Neural cell (in vitro differentiated cells): ENCODE results near the gene EIF4G3. TPM values are rescaled to one million over a fixed set of nuclear protein-coding genes. Genes with fewer than 3 reads are reported as not detected.

Experiments used
- H2AFZ ChIP-seq: fragments of 200-600, 300-800 bp; sonication (generic), shearing (Covaris generic); 2 replicates; pipeline ENCODE4 v1.6.0; 2014; ENCODE audit warnings: low read depth, mild to moderate bottlenecking, antibody characterized with exemption, low read length, moderate library complexity
- H3F3A ChIP-seq: fragments of 200-600 bp; shearing (Covaris generic); 2 replicates; pipeline ENCODE4 v1.6.1; 2016; ENCODE audit warnings: mild to moderate bottlenecking, moderate library complexity, mixed read lengths, antibody characterized with exemption, low read length; ENCODE audit not compliant: insufficient read depth, poor library complexity, severe bottlenecking
- H3K27ac ChIP-seq: fragments of 200-600, 300-800 bp; sonication (generic), shearing (Covaris generic); 2 replicates; pipeline ENCODE4 v1.5.1; 2014; ENCODE audit warnings: mild to moderate bottlenecking, low read length, moderate library complexity
- H3K27me3 ChIP-seq: fragments of 300-800, 200-600 bp; sonication (generic), shearing (Covaris generic); 2 replicates; pipeline ENCODE4 v1.6.0; 2014; ENCODE audit warnings: mild to moderate bottlenecking, low read depth, low read length, moderate library complexity; ENCODE audit not compliant: insufficient read depth
- H3K36me3 ChIP-seq: fragments of 300-800, 200-600 bp; sonication (generic), shearing (Covaris generic); 2 replicates; pipeline ENCODE4 v1.5.1; 2014; ENCODE audit warnings: mild to moderate bottlenecking, antibody characterized with exemption, low read length, moderate library complexity; ENCODE audit not compliant: insufficient read depth
- H3K4me2 ChIP-seq: fragments of 300-800, 200-600 bp; sonication (generic), shearing (Covaris generic); 2 replicates; pipeline ENCODE4 v1.6.0; 2014; ENCODE audit warnings: mild to moderate bottlenecking, low read length
- H3K4me3 ChIP-seq: fragments of 300-800, 200-600 bp; sonication (generic), shearing (Covaris generic); 2 replicates; pipeline ENCODE4 v1.5.1; 2014; ENCODE audit warnings: mild to moderate bottlenecking, low read length, moderate library complexity
- H3K79me2 ChIP-seq: fragments of 200-600 bp; shearing (Covaris generic); replicated peaks from 2 replicates; pipeline ENCODE4 v1.6.0; 2014; ENCODE audit warnings: mild to moderate bottlenecking, low read length, moderate library complexity; ENCODE audit not compliant: insufficient read depth
- H3K9ac ChIP-seq: fragments of 300-800, 200-600 bp; sonication (generic), shearing (Covaris generic); 2 replicates; pipeline ENCODE4 v1.6.1; 2016; ENCODE audit warnings: mild to moderate bottlenecking, low read length, mixed read lengths
- H3K9me2 ChIP-seq: fragments of 200-600 bp; shearing (Covaris generic); 2 replicates; pipeline ENCODE4 v1.6.1; 2016; ENCODE audit warnings: mild to moderate bottlenecking, low read length, mixed read lengths; ENCODE audit not compliant: insufficient read depth
- H3K9me3 ChIP-seq: fragments of 200-600, 300-800 bp; sonication (generic), shearing (Covaris generic); 2 replicates; pipeline ENCODE4 v1.6.1; 2016; ENCODE audit warnings: mild to moderate bottlenecking, mixed run types, low read length, moderate library complexity, mixed read lengths
- H4K20me1 ChIP-seq: fragments of 200-600 bp; shearing (Covaris generic); 2 replicates; pipeline ENCODE4 v1.6.1; 2016; ENCODE audit warnings: mild to moderate bottlenecking, mixed run types; ENCODE audit not compliant: insufficient read depth
- EP300 ChIP-seq: fragments of 450-650 bp; conservative IDR thresholded peaks from 2 replicates; pipeline ENCODE4 v1.6.1; 2014; ENCODE audit warnings: antibody characterized with exemption, mild to moderate bottlenecking, moderate library complexity; ENCODE audit not compliant: poor library complexity, severe bottlenecking
- EZH2 ChIP-seq: fragments of 200-600, 300-800 bp; shearing (Covaris generic), sonication (generic); IDR thresholded peaks from 2 replicates; pipeline ENCODE4 v1.6.1; 2014; ENCODE audit warnings: antibody characterized with exemption, low read length, borderline replicate concordance, mild to moderate bottlenecking; ENCODE audit not compliant: insufficient read depth, poor library complexity, severe bottlenecking
- MXI1 ChIP-seq: fragments of 450-650 bp; conservative IDR thresholded peaks from 2 replicates; pipeline ENCODE4 v1.6.1; 2014; ENCODE audit warnings: antibody characterized with exemption, mild to moderate bottlenecking; ENCODE audit not compliant: poor library complexity, severe bottlenecking
- POLR2AphosphoS5 ChIP-seq: IDR thresholded peaks from 2 replicates; pipeline ENCODE4 v1.6.1; 2012
- RAD21 ChIP-seq: fragments of 450-650 bp; conservative IDR thresholded peaks from 2 replicates; pipeline ENCODE4 v1.6.1; 2014; ENCODE audit warnings: antibody characterized with exemption, mild to moderate bottlenecking, moderate library complexity
- SMC3 ChIP-seq: fragments of 450-650 bp; conservative IDR thresholded peaks from 2 replicates; pipeline ENCODE4 v1.6.1; 2014; ENCODE audit warnings: antibody characterized with exemption, mild to moderate bottlenecking, moderate library complexity; ENCODE audit not compliant: poor library complexity
- TAF1 ChIP-seq: IDR thresholded peaks from 2 replicates; pipeline ENCODE4 v1.6.1; 2012; ENCODE audit warnings: low read depth
- polyA plus RNA-seq: library from polyadenylated mRNA; depleted of rRNA; stranded (reverse); fragments of >200 nt; gene quantifications from 2 replicates; pipeline ENCODE4 v1.2.3, GENCODE V29; 2014
- TF ChIP-seq, protein P1 (sequence below): IDR thresholded peaks from 2 replicates; pipeline ENCODE4 v1.6.1; 2012; ENCODE audit warnings: borderline replicate concordance
- TF ChIP-seq, protein P2 (sequence below): fragments of 450-650 bp; IDR thresholded peaks from 2 replicates; pipeline ENCODE4 v1.5.1; 2014; ENCODE audit warnings: antibody characterized with exemption, mild to moderate bottlenecking, moderate library complexity; ENCODE audit not compliant: poor library complexity, severe bottlenecking

The EIF4G3 gene
- polyA plus RNA-seq, 1 donor from 2014 or later: 56.9 TPM

DNA sequence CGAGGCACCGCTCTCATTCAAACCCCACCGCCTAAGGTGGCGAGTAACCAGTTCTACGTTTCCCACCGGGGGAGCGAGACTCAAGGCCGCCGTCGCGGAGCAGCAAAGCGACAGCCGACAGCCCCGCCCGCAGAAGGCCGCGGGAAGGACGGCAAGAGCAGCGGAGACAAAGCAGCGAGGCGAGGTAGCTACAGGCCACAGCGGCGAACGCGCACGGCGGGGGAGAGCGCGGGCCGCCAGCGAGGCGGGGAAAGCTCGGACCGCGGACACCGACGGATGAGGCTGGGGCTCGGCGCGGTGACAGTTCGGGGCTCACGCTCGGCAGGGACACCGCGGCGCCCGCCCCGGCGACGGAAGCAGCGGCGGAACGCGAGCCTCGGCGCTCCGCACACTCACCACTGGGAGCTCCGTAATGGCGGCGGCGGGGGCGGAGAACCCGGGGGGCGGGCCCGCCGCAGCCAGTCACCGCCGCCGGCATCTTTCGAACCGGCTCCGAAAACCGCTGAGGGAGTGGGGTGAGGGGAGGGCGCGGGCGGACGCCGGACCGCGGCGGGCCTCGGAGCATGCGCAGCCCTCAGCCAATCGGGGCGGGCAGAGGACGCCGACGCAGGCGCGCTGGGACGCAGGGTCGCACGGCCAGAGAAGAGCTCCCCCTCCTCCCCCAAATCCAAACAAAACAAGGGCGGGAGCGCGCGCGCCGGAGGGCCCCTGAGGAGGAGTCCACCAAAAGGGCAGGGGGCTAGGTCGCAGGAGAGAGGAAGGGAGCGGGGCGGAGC is 390.3 kb downstream of the EIF4G3 start:
- peak overlapping the region; percentile 93 for H3K27ac ChIP-seq
- no peaks in the 10 kb centered on the region for H3K36me3 ChIP-seq
- no peaks in the 10 kb centered on the region for H3K27me3 ChIP-seq
- peaks cover 47% of the 10 kb centered on the region for H3K79me2 ChIP-seq
- H3K9ac ChIP-seq: peak overlapping the region; percentile 94
- H3K4me3 ChIP-seq: peak overlapping the region; percentile 96
- no peaks in the 10 kb centered on the region for H3K9me3 ChIP-seq
- peaks cover 19% of the 10 kb centered on the region for H4K20me1 ChIP-seq
- peak overlapping the region; percentile 92 for H3K4me2 ChIP-seq
- peaks cover 15% of the 10 kb centered on the region for H3F3A ChIP-seq
- no peaks in the 10 kb centered on the region for H3K9me2 ChIP-seq
- TF ChIP-seq TAF1: peak; percentile 38
- TF ChIP-seq, protein P1, sequence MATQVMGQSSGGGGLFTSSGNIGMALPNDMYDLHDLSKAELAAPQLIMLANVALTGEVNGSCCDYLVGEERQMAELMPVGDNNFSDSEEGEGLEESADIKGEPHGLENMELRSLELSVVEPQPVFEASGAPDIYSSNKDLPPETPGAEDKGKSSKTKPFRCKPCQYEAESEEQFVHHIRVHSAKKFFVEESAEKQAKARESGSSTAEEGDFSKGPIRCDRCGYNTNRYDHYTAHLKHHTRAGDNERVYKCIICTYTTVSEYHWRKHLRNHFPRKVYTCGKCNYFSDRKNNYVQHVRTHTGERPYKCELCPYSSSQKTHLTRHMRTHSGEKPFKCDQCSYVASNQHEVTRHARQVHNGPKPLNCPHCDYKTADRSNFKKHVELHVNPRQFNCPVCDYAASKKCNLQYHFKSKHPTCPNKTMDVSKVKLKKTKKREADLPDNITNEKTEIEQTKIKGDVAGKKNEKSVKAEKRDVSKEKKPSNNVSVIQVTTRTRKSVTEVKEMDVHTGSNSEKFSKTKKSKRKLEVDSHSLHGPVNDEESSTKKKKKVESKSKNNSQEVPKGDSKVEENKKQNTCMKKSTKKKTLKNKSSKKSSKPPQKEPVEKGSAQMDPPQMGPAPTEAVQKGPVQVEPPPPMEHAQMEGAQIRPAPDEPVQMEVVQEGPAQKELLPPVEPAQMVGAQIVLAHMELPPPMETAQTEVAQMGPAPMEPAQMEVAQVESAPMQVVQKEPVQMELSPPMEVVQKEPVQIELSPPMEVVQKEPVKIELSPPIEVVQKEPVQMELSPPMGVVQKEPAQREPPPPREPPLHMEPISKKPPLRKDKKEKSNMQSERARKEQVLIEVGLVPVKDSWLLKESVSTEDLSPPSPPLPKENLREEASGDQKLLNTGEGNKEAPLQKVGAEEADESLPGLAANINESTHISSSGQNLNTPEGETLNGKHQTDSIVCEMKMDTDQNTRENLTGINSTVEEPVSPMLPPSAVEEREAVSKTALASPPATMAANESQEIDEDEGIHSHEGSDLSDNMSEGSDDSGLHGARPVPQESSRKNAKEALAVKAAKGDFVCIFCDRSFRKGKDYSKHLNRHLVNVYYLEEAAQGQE: no peak
- no peak for TF ChIP-seq EP300
- TF ChIP-seq, protein P2, sequence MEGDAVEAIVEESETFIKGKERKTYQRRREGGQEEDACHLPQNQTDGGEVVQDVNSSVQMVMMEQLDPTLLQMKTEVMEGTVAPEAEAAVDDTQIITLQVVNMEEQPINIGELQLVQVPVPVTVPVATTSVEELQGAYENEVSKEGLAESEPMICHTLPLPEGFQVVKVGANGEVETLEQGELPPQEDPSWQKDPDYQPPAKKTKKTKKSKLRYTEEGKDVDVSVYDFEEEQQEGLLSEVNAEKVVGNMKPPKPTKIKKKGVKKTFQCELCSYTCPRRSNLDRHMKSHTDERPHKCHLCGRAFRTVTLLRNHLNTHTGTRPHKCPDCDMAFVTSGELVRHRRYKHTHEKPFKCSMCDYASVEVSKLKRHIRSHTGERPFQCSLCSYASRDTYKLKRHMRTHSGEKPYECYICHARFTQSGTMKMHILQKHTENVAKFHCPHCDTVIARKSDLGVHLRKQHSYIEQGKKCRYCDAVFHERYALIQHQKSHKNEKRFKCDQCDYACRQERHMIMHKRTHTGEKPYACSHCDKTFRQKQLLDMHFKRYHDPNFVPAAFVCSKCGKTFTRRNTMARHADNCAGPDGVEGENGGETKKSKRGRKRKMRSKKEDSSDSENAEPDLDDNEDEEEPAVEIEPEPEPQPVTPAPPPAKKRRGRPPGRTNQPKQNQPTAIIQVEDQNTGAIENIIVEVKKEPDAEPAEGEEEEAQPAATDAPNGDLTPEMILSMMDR: peak; percentile 15
- no peak for TF ChIP-seq EZH2
- peak; percentile 76 for TF ChIP-seq MXI1
- TF ChIP-seq RAD21: no peak
- peak; percentile 26 for TF ChIP-seq SMC3
- peak; percentile 79 for TF ChIP-seq POLR2AphosphoS5
- H2AFZ ChIP-seq: peak overlapping the region; percentile 59

DNA sequence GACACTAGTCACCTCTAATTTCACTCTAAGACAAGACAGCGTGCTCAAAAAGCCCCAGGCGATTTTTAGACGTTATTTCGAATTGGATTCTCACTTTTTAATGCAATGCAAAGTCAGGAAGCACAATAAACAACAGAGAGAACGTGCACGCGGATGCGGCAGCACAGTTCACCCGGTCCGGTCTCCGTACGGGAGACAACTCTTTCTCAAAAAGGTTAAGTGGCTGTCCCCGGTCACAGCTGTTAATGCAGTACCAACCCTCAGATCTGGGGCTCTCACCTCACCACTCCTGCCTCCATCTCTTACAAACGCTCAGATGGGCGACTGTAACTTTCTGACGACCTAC is 390.8 kb downstream of the EIF4G3 start:
- Histone ChIP-seq H2AFZ (peak overlapping the region; percentile 59), H3K4me2 (peak overlapping the region; percentile 92), H3K9me2 (no peaks in the 10 kb centered on the region), H3F3A (peaks cover 15% of the 10 kb centered on the region), H3K27ac (peak overlapping the region; percentile 93), H3K27me3 (no peaks in the 10 kb centered on the region), H3K9me3 (no peaks in the 10 kb centered on the region), H3K79me2 (peaks cover 53% of the 10 kb centered on the region), H4K20me1 (peaks cover 24% of the 10 kb centered on the region), H3K9ac (peak overlapping the region; percentile 94), H3K4me3 (peak overlapping the region; percentile 96), H3K36me3 (no peaks in the 10 kb centered on the region)
- TF ChIP-seq RAD21: no peak
- TF ChIP-seq EZH2: no peak
- TF ChIP-seq, protein P2: no peak
- TF ChIP-seq MXI1: no peak
- TF ChIP-seq SMC3: no peak
- TF ChIP-seq POLR2AphosphoS5: no peak
- no peak for TF ChIP-seq TAF1
- TF ChIP-seq, protein P1: no peak
- no peak for TF ChIP-seq EP300
